ENCODE measurements around the gene COPS7B.

Gene COPS7B

GRCh38 chr2:231785822-231786176, 446 bp upstream of the COPS7B start:
- DNase-seq (ENCODE audit: low spot score) = peak; percentile 36

GRCh38 chr2:231786917-231787292, 660 bp downstream of the COPS7B start:
- no peak for DNase-seq (ENCODE audit: low spot score)

DNA sequence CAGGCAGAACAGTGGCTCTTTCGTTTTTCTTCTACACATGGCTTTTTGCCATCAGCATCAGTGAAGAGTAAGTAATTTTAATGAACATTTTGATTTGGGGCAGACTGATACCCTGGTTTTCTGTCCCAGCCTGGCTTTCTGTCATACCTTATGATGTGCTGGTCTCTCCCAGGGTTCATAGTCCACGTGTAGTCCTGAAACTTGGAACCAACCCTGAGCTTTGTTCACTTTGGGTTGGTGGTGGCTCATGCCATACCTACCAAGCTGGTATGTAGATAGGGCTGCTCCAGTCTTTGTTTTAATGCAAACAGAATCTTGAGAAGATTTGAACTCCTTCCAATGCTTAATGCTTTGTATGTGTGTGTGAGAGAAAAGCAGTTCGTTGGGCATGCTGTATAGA, 4.9 kb downstream of the COPS7B start:
- DNase-seq (ENCODE audit: low spot score) = no peak

DNA sequence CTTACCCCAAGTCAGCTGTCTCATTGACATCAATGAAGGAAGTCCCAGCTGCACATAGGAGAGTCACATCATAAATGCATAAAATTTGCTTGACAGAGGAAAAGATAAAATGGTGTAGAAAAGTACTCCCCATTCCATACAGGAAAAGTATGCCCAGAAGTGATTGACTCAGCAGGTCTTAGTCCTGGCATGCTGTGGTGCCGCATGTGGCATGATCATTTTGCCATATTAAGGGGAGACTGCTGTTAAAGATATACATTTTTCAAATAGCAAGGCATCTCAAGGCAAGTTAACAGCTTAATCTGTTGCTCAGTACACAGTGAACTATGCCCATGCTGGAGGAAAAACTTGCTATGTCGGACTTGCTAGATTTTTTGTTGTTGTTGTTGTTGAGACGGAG, 8.1 kb downstream of the COPS7B start:
- DNase-seq (ENCODE audit: low spot score) = no peak

DNA sequence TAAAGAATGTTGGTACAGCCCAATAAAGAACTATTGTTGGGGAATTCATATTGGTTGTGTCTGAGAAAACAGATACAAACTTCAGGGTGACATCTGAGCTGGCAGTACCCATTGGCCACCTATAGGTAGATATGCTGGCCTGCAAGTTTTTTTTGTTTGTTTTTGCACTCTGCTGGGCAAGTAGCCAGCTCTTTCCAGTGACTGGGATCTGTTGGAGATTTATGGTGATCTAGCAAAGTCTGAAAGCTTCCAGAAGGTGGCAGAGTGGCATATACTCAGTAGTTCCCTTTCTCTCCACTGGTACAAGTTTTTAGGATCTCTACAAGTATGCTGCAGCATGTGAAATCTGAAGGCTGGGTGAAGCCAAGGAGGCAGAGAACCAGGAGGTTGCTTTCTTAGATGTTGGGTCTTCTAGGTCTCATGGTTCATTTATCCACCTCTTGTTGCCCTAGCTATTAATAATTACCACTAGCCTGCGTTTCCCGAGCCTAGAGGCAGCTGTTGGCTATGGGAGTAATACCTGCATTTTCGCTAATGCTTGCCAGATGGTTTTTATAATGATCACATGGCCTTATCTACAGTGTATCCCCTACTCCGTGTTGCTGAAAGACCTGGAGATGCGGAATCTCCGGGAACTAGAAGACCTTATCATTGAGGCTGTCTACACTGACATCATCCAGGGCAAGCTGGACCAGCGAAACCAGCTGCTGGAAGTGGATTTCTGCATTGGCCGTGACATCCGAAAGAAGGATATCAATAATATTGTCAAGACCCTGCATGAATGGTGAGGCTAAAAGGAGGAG, 9.5 kb downstream of the COPS7B start:
- DNase-seq (ENCODE audit: low spot score) = peak; percentile 35

GRCh38 chr2:231800493-231801091, 14.3 kb downstream of the COPS7B start:
- DNase-seq (ENCODE audit: low spot score) = peak; percentile 66

GRCh38 chr2:231803501-231804138, 17.4 kb downstream of the COPS7B start:
- DNase-seq (ENCODE audit: low spot score) = no peak

- no peak for DNase-seq (ENCODE audit: low spot score)
Observed at GRCh38 chr2:231807020-231807419, 20.8 kb downstream of the COPS7B start.

GRCh38 chr2:231810905-231811304, 24.7 kb downstream of the COPS7B start:
- DNase-seq (ENCODE audit: low spot score) = no peak

- no peak for DNase-seq (ENCODE audit: low spot score)
Observed at GRCh38 chr2:231816327-231817026, 30.2 kb downstream of the COPS7B start.

GRCh38 chr2:231819447-231820042, 33.3 kb downstream of the COPS7B start:
- peak; percentile 0 for DNase-seq (ENCODE audit: low spot score)

DNA sequence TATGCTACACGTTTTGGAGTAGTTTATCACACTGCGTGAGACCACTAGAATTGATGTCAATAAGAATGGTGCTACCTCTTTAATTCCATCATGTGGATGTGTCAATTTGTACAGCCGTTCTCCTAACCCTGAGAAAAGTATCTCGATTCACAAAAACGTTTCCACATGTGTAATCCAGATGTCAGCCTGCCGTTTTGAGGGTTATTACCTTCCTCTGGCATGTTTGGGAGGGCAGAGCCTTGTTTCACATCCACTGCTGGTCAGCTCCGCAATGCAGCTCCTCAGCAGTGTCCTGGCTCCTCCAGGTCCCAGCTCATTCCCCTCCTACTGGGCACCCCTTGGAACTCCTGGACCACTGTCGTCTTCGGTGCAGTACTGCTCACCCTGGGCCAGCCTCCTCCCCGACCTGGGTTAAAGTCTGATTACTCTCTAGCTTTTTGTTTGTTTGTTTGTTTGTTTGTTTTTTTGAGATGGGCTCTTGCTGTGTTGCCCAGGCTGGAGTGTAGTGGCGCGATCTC, 34.6 kb downstream of the COPS7B start:
- DNase-seq (ENCODE audit: low spot score) = no peak

DNA sequence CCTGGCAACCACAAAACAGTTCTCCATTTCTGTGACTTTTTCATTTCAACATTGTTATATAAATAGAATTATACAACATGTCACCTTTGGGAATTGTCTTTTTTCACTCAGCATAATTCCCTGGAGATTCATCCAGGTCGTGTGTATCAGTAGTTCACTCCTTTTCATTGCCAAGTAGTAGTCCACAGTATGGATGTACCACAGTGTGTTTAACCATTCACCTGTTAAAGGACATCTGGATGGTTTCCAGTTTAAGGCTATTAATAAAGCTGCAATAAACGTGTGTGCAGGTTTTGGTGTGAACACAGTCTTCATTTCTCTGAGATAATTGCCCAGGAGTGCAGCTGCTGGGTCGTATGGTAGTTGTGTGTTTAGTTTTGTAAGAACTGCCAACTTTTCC, 35.7 kb downstream of the COPS7B start:
- no peak for DNase-seq (ENCODE audit: low spot score)

DNA sequence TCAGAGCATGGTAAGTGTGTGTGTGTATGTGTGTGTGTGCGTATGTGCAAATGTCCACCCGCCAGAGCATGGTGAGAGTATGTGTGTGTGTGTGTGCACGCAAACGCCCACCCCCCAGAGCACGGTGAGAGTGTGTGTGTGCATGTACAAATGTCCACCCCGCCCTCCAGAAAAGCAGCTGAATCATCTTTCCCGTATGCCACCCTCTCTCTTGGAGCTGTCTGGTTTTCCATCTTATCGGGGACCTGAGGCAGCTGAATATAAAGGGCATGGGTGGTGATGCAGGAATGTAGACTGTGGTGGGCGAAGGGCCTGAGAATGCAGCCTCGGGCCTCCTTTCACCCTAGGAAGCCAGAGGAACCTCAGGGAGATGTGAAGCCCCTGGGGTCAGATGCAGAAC, 66.9 kb downstream of the COPS7B start:
- DNase-seq (ENCODE audit: low spot score) = peak; percentile 1

- peak; percentile 0 for DNase-seq (ENCODE audit: low spot score)
Observed at GRCh38 chr2:231854616-231855125, 68.4 kb downstream of the COPS7B start.

- DNase-seq (ENCODE audit: low spot score) = no peak
Observed at GRCh38 chr2:231856959-231857358, 70.7 kb downstream of the COPS7B start.

Data from NAMALWA (cell line).